ENCODE results near the gene TSKS.

DNA sequence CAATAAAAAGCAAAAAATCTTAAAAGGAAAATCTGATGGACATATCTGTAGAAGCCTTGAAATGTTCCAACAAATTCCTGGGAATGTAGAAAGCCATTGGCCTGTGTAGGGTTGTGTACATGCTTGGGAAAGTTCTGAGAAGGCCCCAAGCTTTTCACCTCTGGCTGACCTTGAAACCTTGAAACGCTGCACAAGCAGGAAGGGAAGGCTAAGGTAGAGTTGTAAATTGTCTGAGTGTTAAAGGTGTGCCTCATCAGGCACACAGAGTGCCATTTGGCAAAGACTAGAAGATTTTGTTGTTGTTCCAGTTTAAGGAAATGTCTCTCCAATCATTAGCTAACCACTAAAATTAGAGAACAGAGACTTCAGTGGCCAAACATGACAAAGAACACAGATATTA is 10.4 kb downstream of the TSKS start:
- TF ChIP-seq, protein P1, sequence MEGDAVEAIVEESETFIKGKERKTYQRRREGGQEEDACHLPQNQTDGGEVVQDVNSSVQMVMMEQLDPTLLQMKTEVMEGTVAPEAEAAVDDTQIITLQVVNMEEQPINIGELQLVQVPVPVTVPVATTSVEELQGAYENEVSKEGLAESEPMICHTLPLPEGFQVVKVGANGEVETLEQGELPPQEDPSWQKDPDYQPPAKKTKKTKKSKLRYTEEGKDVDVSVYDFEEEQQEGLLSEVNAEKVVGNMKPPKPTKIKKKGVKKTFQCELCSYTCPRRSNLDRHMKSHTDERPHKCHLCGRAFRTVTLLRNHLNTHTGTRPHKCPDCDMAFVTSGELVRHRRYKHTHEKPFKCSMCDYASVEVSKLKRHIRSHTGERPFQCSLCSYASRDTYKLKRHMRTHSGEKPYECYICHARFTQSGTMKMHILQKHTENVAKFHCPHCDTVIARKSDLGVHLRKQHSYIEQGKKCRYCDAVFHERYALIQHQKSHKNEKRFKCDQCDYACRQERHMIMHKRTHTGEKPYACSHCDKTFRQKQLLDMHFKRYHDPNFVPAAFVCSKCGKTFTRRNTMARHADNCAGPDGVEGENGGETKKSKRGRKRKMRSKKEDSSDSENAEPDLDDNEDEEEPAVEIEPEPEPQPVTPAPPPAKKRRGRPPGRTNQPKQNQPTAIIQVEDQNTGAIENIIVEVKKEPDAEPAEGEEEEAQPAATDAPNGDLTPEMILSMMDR (IDR thresholded peaks at IDR 0.05): no peak
- no peak for TF ChIP-seq POLR2A (IDR thresholded peaks at IDR 0.05)
